GM12878 (cell line): Measurements from ENCODE around the gene FALEC. TPM values are rescaled to one million over a fixed set of nuclear protein-coding genes. Genes with fewer than 3 reads are reported as not detected.

Experiments used
- CBFB ChIP-seq: IDR thresholded peaks from 2 replicates; pipeline ENCODE4 v1.6.1; 2016; ENCODE audit warnings: antibody characterized with exemption, low read depth
- CBX3 ChIP-seq: fragments of 200-600 bp; sonication (generic); IDR thresholded peaks from 2 replicates; pipeline ENCODE4 v1.6.1; 2016; ENCODE audit warnings: low read depth, borderline replicate concordance
- E4F1 ChIP-seq: fragments of 450-650 bp; IDR thresholded peaks from 2 replicates; pipeline ENCODE4 v1.6.1; 2018; ENCODE audit warnings: borderline replicate concordance, mild to moderate bottlenecking; ENCODE audit not compliant: partially characterized antibody
- EP300 ChIP-seq, 2 experiments: fragments of 150-350 bp in 1 of 2; IDR thresholded peaks; 2 replicates each; pipeline ENCODE4 v1.6.1; 2011 to 2012; ENCODE audit warnings: low read depth in 2 of 2, low read length in 2 of 2, borderline replicate concordance in 1 of 2, improper control_type of control experiment in 1 of 2, inconsistent platforms in 1 of 2; ENCODE audit not compliant: control insufficient read depth in 1 of 2
- ETV6 ChIP-seq, 2 experiments: fragments of 450-650 bp in 1 of 2; IDR thresholded peaks in 1 of 2; conservative IDR thresholded peaks in 1 of 2; 2 replicates each; pipeline ENCODE4 v1.6.1; 2014; ENCODE audit warnings: antibody characterized with exemption in 1 of 2, borderline replicate concordance in 1 of 2, low read depth in 1 of 2, mild to moderate bottlenecking in 1 of 2, moderate library complexity in 1 of 2
- EZH2 ChIP-seq: IDR thresholded peaks from 2 replicates; pipeline ENCODE4 v1.6.1; 2012; ENCODE audit warnings: low read depth, mild to moderate bottlenecking, control low read depth, inconsistent platforms, low read length, borderline replicate concordance; ENCODE audit not compliant: control insufficient read depth
- IRF4 ChIP-seq: IDR thresholded peaks from 2 replicates; pipeline ENCODE4 v1.6.1; 2011; ENCODE audit warnings: low read depth, low read length
- KLF5 ChIP-seq: fragments of 450-650 bp; IDR thresholded peaks from 2 replicates; pipeline ENCODE4 v1.6.1; 2014; ENCODE audit warnings: mild to moderate bottlenecking; ENCODE audit not compliant: partially characterized antibody
- MTA2 ChIP-seq: fragments of 450-650 bp; IDR thresholded peaks from 2 replicates; pipeline ENCODE4 v1.6.1; 2016; ENCODE audit warnings: low read depth, mild to moderate bottlenecking, moderate library complexity
- POU2F2 ChIP-seq: IDR thresholded peaks from 3 replicates; pipeline ENCODE4 v1.6.1; 2011; ENCODE audit warnings: low read depth, mild to moderate bottlenecking, low read length, borderline replicate concordance
- RUNX3 ChIP-seq: IDR thresholded peaks from 2 replicates; pipeline ENCODE4 v1.6.1; 2012; ENCODE audit warnings: low read length, inconsistent platforms
- SMAD5 ChIP-seq: IDR thresholded peaks from 2 replicates; pipeline ENCODE4 v1.6.1; 2016; ENCODE audit warnings: antibody characterized with exemption, low read depth
- SUPT20H ChIP-seq: IDR thresholded peaks from 2 replicates; pipeline ENCODE4 v1.6.1; 2011; ENCODE audit warnings: low read depth, mild to moderate bottlenecking, low read length, moderate library complexity, borderline replicate concordance; ENCODE audit not compliant: control insufficient read depth
- TCF7 ChIP-seq: IDR thresholded peaks from 2 replicates; pipeline ENCODE4 v1.6.1; 2014; ENCODE audit warnings: antibody characterized with exemption, borderline replicate concordance
- ZBTB33 ChIP-seq: fragments of 450-650 bp; IDR thresholded peaks from 2 replicates; pipeline ENCODE4 v1.6.1; 2017; ENCODE audit warnings: mild to moderate bottlenecking
- ZBTB4 ChIP-seq: fragments of 450-650 bp; formaldehyde crosslinking; IDR thresholded peaks from 2 replicates; pipeline ENCODE4 v1.4.0; 2022; ENCODE audit warnings: mild to moderate bottlenecking, moderate library complexity
- ZNF217 ChIP-seq: fragments of 450-650 bp; IDR thresholded peaks from 2 replicates; pipeline ENCODE4 v1.6.1; 2017; ENCODE audit warnings: antibody characterized with exemption, mild to moderate bottlenecking
- ZNF592 ChIP-seq: fragments of 450-650 bp; IDR thresholded peaks from 2 replicates; pipeline ENCODE4 v1.6.1; 2017; ENCODE audit warnings: mild to moderate bottlenecking, moderate library complexity
- ZZZ3 ChIP-seq: IDR thresholded peaks from 2 replicates; pipeline ENCODE4 v1.6.1; 2011; ENCODE audit warnings: low read depth; ENCODE audit not compliant: control insufficient read depth, insufficient read length
- polyA plus RNA-seq, 11 experiments: library from polyadenylated mRNA; depleted of rRNA in 4 of 11; unstranded in 6 of 11; stranded (reverse) in 5 of 11; fragments of >200 nt; fragmentation: Nextera tagmentation in 4 of 11; fragmentation: Illumina TruSeq in 1 of 11; extraction: Ambion mirVana in 4 of 11; extraction: Trizol in 1 of 11; gene quantifications; 1 replicate in 1 of 11; 2 replicates in 10 of 11; pipeline versions ENCODE4 v1.2.1 to v1.2.3, GENCODE V29; 2011 to 2016; ENCODE audit warnings: inconsistent platforms in 2 of 11, missing spikeins in 2 of 11, low read depth in 1 of 11
- total RNA-seq, 4 experiments: library from RNA; depleted of rRNA in 3 of 4; stranded (reverse); fragments of >200 nt in 3 of 4; fragmentation: Illumina TruSeq in 1 of 4; extraction: Trizol in 1 of 4; gene quantifications; 2 replicates each; pipeline versions ENCODE4 v1.2.1 to v1.2.3, GENCODE V29; 2013 to 2021

Gene FALEC
- total and polyA plus RNA-seq, 10 of the 15 experiments (the other 5 are each of a cell fraction or from before 2014, with no cell fraction given): 0.21 to 0.71 (median 0.32) TPM; not detected in 3

GRCh38 chr1:150560011-150560438, 44.5 kb downstream of the FALEC start (continued):
- no peak for TF ChIP-seq EP300 (IDR thresholded peaks at IDR 0.05; ENCODE audit: borderline replicate concordance in 1 of 2, control insufficient read depth in 1 of 2, low read depth in 2 of 2, low read length in 2 of 2)
- TF ChIP-seq SUPT20H: no peak
- TF ChIP-seq ZNF592: no peak
- no peak for TF ChIP-seq ZZZ3
- TF ChIP-seq EZH2: no peak
- no peak for TF ChIP-seq IRF4
- TF ChIP-seq RUNX3: no peak
- TF ChIP-seq MTA2: no peak
- TF ChIP-seq ETV6 (conservative IDR thresholded peaks at IDR 0.05 in 1 of 2, IDR thresholded peaks at IDR 0.05 in 1 of 2; ENCODE audit: borderline replicate concordance in 1 of 2, low read depth in 1 of 2): no peak
- no peak for TF ChIP-seq ZNF217
- TF ChIP-seq E4F1: no peak
- no peak for TF ChIP-seq POU2F2
- TF ChIP-seq TCF7: no peak
- no peak for TF ChIP-seq CBX3
- no peak for TF ChIP-seq ZBTB4
- no peak for TF ChIP-seq CBFB
- TF ChIP-seq KLF5: no peak
- no peak for TF ChIP-seq SMAD5
- TF ChIP-seq ZBTB33: no peak
